Activated CD4-positive, alpha-beta T cell treated with anti-CD3 and anti-CD28 coated beads, Interleukin-2, amount 10 ng/mL, durations not matched to agents 24 days and 14 days (primary cell): ENCODE measurements around the gene METTL26. TPM values are rescaled to one million over a fixed set of nuclear protein-coding genes. Genes with fewer than 3 reads are reported as not detected.

Source experiments
- DNase-seq: peaks from one replicate; pipeline ENCODE4 v3.0.0; 2022
- H3K27ac Mint-ChIP-seq: one replicate; pipeline ENCODE4 v1.8.0; 2022; ENCODE audit warnings: mild to moderate bottlenecking, mixed read lengths
- H3K27me3 Mint-ChIP-seq: one replicate; pipeline ENCODE4 v1.8.0; 2022; ENCODE audit warnings: mixed read lengths
- H3K36me3 Mint-ChIP-seq: one replicate; pipeline ENCODE4 v1.8.0; 2022; ENCODE audit warnings: low read depth, mild to moderate bottlenecking, mixed read lengths
- H3K4me1 Mint-ChIP-seq: one replicate; pipeline ENCODE4 v1.8.0; 2021; ENCODE audit warnings: mixed read lengths
- H3K4me3 Mint-ChIP-seq: one replicate; pipeline ENCODE4 v1.8.0; 2022; ENCODE audit warnings: mild to moderate bottlenecking, moderate library complexity, mixed read lengths
- H3K9me3 Mint-ChIP-seq: one replicate; pipeline ENCODE4 v1.8.0; 2021; ENCODE audit warnings: mixed read lengths
- intact Hi-C: fragments of 100-400 bp; cut with micrococcal nuclease; formaldehyde crosslinking; loops from one replicate; pipeline ENCODE4 v1.15.1; 2023
- total RNA-seq: library from RNA; stranded (reverse); gene quantifications from 2 replicates; pipeline ENCODE4 v1.2.3, GENCODE V29; 2022

Gene METTL26
- total RNA-seq, 1 donor from 2014 or later = 153 TPM

- intact Hi-C loops = no loop called here
- peaks cover 5% of the 10 kb centered on the region for H3K27me3 Mint-ChIP-seq
- no peaks in the 10 kb centered on the region for H3K9me3 Mint-ChIP-seq
- H3K36me3 Mint-ChIP-seq = peaks cover 24% of the 10 kb centered on the region
- DNase-seq = no peak
- peaks cover 5% of the 10 kb centered on the region for H3K4me1 Mint-ChIP-seq
- no peak overlapping the region for H3K27ac Mint-ChIP-seq
- H3K4me3 Mint-ChIP-seq = no peak overlapping the region
These were observed 35.4 kb upstream of the METTL26 start for GRCh38 chr16:671353-672131.

- no peak for DNase-seq
- peaks cover 5% of the 10 kb centered on the region for H3K4me1 Mint-ChIP-seq
- peak overlapping the region; percentile 84 for H3K4me3 Mint-ChIP-seq
- intact Hi-C loops = no loop called here
- peaks cover 24% of the 10 kb centered on the region for H3K36me3 Mint-ChIP-seq
- H3K27ac Mint-ChIP-seq = no peak overlapping the region
- peaks cover 5% of the 10 kb centered on the region for H3K27me3 Mint-ChIP-seq
- H3K9me3 Mint-ChIP-seq = no peaks in the 10 kb centered on the region
These were observed 34.6 kb upstream of the METTL26 start for GRCh38 chr16:670485-671352.

- intact Hi-C loops = loop anchor here (10.0 kb wide), 1 partner anchor 105 kb away; the partner anchor contains the start of genes NHLRC4, PIGQ and PRR35
- H3K36me3 Mint-ChIP-seq = peaks cover 22% of the 10 kb centered on the region
- H3K4me3 Mint-ChIP-seq = peak overlapping the region; percentile 84
- peaks cover 4% of the 10 kb centered on the region for H3K4me1 Mint-ChIP-seq
- no peaks in the 10 kb centered on the region for H3K27me3 Mint-ChIP-seq
- no peak for DNase-seq
- no peaks in the 10 kb centered on the region for H3K9me3 Mint-ChIP-seq
- no peak overlapping the region for H3K27ac Mint-ChIP-seq
These were observed 33.6 kb upstream of the METTL26 start for GRCh38 chr16:669666-670065.

DNA sequence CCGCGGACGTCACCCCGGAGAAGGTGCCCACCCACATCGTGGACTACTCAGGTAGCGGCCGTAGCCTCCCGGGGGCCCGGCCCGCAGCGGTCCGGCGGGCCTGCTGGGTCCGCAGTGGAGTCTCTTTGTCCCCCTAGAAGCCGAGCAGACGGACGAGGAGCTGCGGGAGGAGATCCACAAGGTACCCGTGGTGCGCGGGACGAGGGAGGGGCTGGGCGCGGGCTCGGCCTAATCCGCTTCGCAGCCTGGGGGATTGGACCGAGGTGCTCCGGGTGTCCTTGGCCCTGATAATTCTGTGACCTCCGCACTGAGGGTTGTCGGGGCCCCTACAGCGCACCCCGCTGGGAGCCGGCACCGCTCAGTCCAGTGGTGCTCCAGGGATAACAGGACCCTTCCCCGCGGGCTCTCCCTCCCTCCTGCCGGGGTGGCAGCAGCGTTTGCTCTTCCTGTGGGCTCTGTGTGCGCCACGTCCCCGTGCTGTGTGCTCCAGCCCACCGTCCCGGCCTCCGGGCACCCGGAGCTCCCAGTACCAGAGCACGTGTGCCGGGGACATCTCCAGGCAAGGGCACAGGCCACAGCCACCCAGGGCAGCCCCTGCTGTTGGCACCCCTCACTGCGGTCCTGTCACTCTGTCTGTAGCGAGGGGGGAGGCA is 32.5 kb upstream of the METTL26 start:
- peaks cover 20% of the 10 kb centered on the region for H3K36me3 Mint-ChIP-seq
- peak overlapping the region; percentile 84 for H3K4me3 Mint-ChIP-seq
- H3K27ac Mint-ChIP-seq = peak overlapping the region; percentile 76
- H3K9me3 Mint-ChIP-seq = no peaks in the 10 kb centered on the region
- H3K4me1 Mint-ChIP-seq = peaks cover 4% of the 10 kb centered on the region
- H3K27me3 Mint-ChIP-seq = no peaks in the 10 kb centered on the region
- intact Hi-C loops = loop anchor here (1.0 to 10.0 kb wide), 2 partner anchors 11 to 104 kb away; partner anchors contain the start of genes NHLRC4, PIGQ and PRR35
- peak; percentile 72 for DNase-seq

GRCh38 chr16:667780-668518 is 31.8 kb upstream of the METTL26 start, which contains the start of gene RHOT2:
Gene RHOT2 (plus strand): TSS chr16:668132. CDS start chr16:668200, 68 bp downstream.
- intact Hi-C loops = loop anchor here (1.0 to 10.0 kb wide), 2 partner anchors 11 to 103 kb away; partner anchors contain the start of genes NHLRC4, PIGQ and PRR35

DNA sequence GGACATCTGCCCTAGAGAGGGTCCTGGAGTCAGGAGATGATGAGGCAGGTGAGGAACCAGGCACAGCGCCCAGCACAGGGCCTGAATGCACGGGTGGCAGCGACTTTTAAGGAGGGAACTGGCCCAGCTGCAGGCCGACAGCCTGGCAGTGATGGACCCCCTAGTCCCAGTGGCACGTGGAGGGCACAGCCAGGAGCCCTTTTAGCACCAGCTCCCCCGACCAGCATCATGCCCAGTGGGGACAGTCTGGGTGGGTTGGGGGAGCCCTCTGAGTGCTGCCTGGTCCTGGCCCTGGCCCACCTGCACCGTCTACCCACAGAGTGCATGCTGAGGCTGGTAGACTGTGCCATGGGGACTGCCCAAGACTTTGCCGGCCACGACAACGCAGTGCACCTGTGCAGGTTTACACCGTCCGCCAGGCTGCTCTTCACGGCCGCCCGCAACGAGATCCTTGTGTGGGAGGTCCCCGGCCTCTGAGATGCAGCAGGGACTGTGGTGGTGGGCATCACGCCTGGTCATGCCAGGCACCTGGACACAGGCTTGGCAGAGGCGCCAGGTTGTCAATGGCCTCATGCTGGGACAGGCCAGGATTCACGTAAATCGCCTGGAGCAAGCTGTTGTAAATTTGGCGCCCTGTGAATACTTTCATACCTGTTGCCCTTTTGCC is 31.1 kb upstream of the METTL26 start:
- peak overlapping the region; percentile 92 for H3K27ac Mint-ChIP-seq
- no peaks in the 10 kb centered on the region for H3K27me3 Mint-ChIP-seq
- peaks cover 15% of the 10 kb centered on the region for H3K36me3 Mint-ChIP-seq
- DNase-seq = no peak
- intact Hi-C loops = loop anchor here (10.0 kb wide), 1 partner anchor 102 kb away; the partner anchor contains the start of genes NHLRC4, PIGQ and PRR35
- no peaks in the 10 kb centered on the region for H3K9me3 Mint-ChIP-seq
- H3K4me3 Mint-ChIP-seq = peak overlapping the region; percentile 84
- peaks cover 4% of the 10 kb centered on the region for H3K4me1 Mint-ChIP-seq

More at GRCh38 chr16:667780-668518, 31.8 kb upstream of the METTL26 start, which contains the start of gene RHOT2:
- Mint-ChIP-seq H3K27me3 (no peaks in the 10 kb centered on the region), H3K4me1 (peaks cover 4% of the 10 kb centered on the region), H3K36me3 (peaks cover 17% of the 10 kb centered on the region), H3K27ac (peak within 1 kb of the TSS; percentile 92), H3K4me3 (peak within 1 kb of the TSS; percentile 84), H3K9me3 (no peaks in the 10 kb centered on the region)
- peak; percentile 99 for DNase-seq

DNA sequence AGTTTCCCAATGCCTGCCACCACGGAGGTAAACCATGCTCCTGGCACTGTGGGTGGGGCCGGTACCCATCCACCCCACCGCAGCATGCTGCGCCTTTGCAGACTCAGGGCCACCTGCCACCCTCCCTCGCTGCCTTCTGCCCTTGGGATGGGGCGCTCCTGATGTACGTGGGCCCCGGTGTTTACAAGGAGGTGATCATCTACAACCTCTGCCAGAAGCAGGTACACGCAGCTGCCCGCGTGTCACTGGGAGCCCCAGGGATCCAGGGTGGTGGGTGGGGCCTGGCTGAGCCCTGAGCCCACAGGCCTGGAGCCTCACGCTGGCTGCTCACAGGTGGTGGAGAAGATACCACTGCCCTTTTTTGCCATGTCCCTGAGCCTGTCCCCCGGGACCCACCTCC is 30.5 kb upstream of the METTL26 start:
- Mint-ChIP-seq H3K4me3 (no peak overlapping the region), H3K9me3 (no peaks in the 10 kb centered on the region), H3K27me3 (no peaks in the 10 kb centered on the region), H3K36me3 (peaks cover 15% of the 10 kb centered on the region), H3K4me1 (peaks cover 4% of the 10 kb centered on the region), H3K27ac (no peak overlapping the region)
- no peak for DNase-seq
- intact Hi-C loops = loop anchor here (10.0 kb wide), 1 partner anchor 102 kb away; the partner anchor contains the start of genes NHLRC4, PIGQ and PRR35

DNA sequence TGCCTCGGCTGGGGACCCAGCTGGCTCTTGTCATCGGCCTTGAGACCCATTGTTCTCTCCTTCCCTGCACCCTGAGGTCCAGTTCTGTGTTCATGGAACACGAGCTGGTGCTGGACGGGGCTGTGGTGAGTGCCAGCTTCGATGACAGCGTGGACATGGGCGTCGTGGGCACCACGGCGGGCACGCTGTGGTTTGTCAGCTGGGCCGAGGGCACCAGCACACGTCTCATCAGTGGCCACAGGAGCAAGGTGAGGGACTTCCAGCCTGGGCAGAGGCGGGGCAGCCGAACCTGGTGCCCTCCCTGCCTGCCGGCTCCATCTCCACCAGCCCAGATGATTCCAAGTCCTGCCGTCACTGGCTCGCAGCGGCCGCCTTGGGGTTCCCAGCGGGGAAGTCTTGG is 26.5 kb upstream of the METTL26 start:
- Mint-ChIP-seq H3K9me3 (no peaks in the 10 kb centered on the region), H3K27ac (no peak overlapping the region), H3K4me1 (peaks cover 4% of the 10 kb centered on the region), H3K36me3 (peaks cover 2% of the 10 kb centered on the region), H3K4me3 (no peak overlapping the region), H3K27me3 (no peaks in the 10 kb centered on the region)
- intact Hi-C loops = loop anchor here (10.0 kb wide), 1 partner anchor 98 kb away; the partner anchor contains the start of genes NHLRC4, PIGQ and PRR35
- no peak for DNase-seq

- DNase-seq = no peak
- H3K27ac Mint-ChIP-seq = no peak overlapping the region
- H3K27me3 Mint-ChIP-seq = no peaks in the 10 kb centered on the region
- H3K4me3 Mint-ChIP-seq = no peak overlapping the region
- no peaks in the 10 kb centered on the region for H3K9me3 Mint-ChIP-seq
- peaks cover 2% of the 10 kb centered on the region for H3K36me3 Mint-ChIP-seq
- intact Hi-C loops = loop anchor here (10.0 kb wide), 1 partner anchor 97 kb away; the partner anchor contains the start of genes NHLRC4, PIGQ and PRR35
- H3K4me1 Mint-ChIP-seq = peaks cover 4% of the 10 kb centered on the region
These were observed 26.0 kb upstream of the METTL26 start for GRCh38 chr16:662095-662494.

- H3K9me3 Mint-ChIP-seq = no peaks in the 10 kb centered on the region
These were observed 25.2 kb upstream of the METTL26 start for GRCh38 chr16:661184-661821.

GRCh38 chr16:660459-661183 is 24.5 kb upstream of the METTL26 start:
- H3K27me3 Mint-ChIP-seq = no peaks in the 10 kb centered on the region
- H3K4me1 Mint-ChIP-seq = peaks cover 4% of the 10 kb centered on the region
- intact Hi-C loops = loop anchor here (10.0 kb wide), 1 partner anchor 96 kb away; the partner anchor contains the start of genes NHLRC4, PIGQ and PRR35
- peaks cover 2% of the 10 kb centered on the region for H3K36me3 Mint-ChIP-seq
- peak overlapping the region; percentile 53 for H3K27ac Mint-ChIP-seq
- peak overlapping the region; percentile 49 for H3K4me3 Mint-ChIP-seq
- H3K9me3 Mint-ChIP-seq = no peaks in the 10 kb centered on the region
- peak; percentile 90 for DNase-seq

More at GRCh38 chr16:661184-661821, 25.2 kb upstream of the METTL26 start:
- Mint-ChIP-seq H3K27me3 (no peaks in the 10 kb centered on the region), H3K27ac (peak overlapping the region; percentile 53), H3K4me1 (peaks cover 4% of the 10 kb centered on the region), H3K4me3 (peak overlapping the region; percentile 49), H3K36me3 (peaks cover 2% of the 10 kb centered on the region)
- intact Hi-C loops = loop anchor here (10.0 kb wide), 1 partner anchor 97 kb away; the partner anchor contains the start of genes NHLRC4, PIGQ and PRR35
- DNase-seq = no peak
